ENCODE results near the gene WWTR1.

Gene WWTR1

GRCh38 chr3:149510480-149510879, 147.3 kb downstream of the WWTR1 start:
- no peaks in the 10 kb centered on the region for H3K27me3 ChIP-seq (ENCODE audit: control insufficient read depth in 5 of 5, insufficient read depth in 4 of 5, low read length in 5 of 5)
- H3K4me1 ChIP-seq (ENCODE audit: control insufficient read depth in 5 of 5, insufficient read depth in 5 of 5, low read length in 5 of 5), result peaks cover 8 to 30% (median 18%) of the 10 kb centered on the region in 5 donors
- H3K27ac ChIP-seq (ENCODE audit: low read depth, low read length), result no peak overlapping the region
- H3K9ac ChIP-seq (ENCODE audit: low read length in 5 of 5), result no peak overlapping the region
- H3K9me3 ChIP-seq (ENCODE audit: control insufficient read depth in 5 of 5, low read length in 5 of 5), result no peaks in the 10 kb centered on the region
- H3K4me3 ChIP-seq (ENCODE audit: low read depth in 1 of 5, low read length in 5 of 5), result no peak overlapping the region
- no peaks in the 10 kb centered on the region for H3K36me3 ChIP-seq (ENCODE audit: control insufficient read depth in 5 of 5, insufficient read depth in 5 of 5, low read length in 5 of 5)

- Histone ChIP-seq H3K9ac (ENCODE audit: low read length in 5 of 5) (no peak overlapping the region), H3K4me1 (ENCODE audit: control insufficient read depth in 5 of 5, insufficient read depth in 5 of 5, low read length in 5 of 5) (peaks cover 8 to 30% (median 18%) of the 10 kb centered on the region in 5 donors), H3K4me3 (ENCODE audit: low read depth in 1 of 5, low read length in 5 of 5) (no peak overlapping the region), H3K27me3 (ENCODE audit: control insufficient read depth in 5 of 5, insufficient read depth in 4 of 5, low read length in 5 of 5) (no peaks in the 10 kb centered on the region), H3K27ac (ENCODE audit: low read depth, low read length) (no peak overlapping the region), H3K9me3 (ENCODE audit: control insufficient read depth in 5 of 5, low read length in 5 of 5) (no peaks in the 10 kb centered on the region), H3K36me3 (ENCODE audit: control insufficient read depth in 5 of 5, insufficient read depth in 5 of 5, low read length in 5 of 5) (no peaks in the 10 kb centered on the region)
Measured at GRCh38 chr3:149509526-149509925, 148.3 kb downstream of the WWTR1 start.

GRCh38 chr3:149507491-149508324, 150.1 kb downstream of the WWTR1 start:
- Histone ChIP-seq H3K36me3 (ENCODE audit: control insufficient read depth in 5 of 5, insufficient read depth in 5 of 5, low read length in 5 of 5) (no peaks in the 10 kb centered on the region), H3K9me3 (ENCODE audit: control insufficient read depth in 5 of 5, low read length in 5 of 5) (no peaks in the 10 kb centered on the region), H3K27me3 (ENCODE audit: control insufficient read depth in 5 of 5, insufficient read depth in 4 of 5, low read length in 5 of 5) (no peaks in the 10 kb centered on the region), H3K27ac (ENCODE audit: low read depth, low read length) (peak overlapping the region; percentile 72), H3K4me3 (ENCODE audit: low read depth in 1 of 5, low read length in 5 of 5) (peak overlapping the region; percentile 34 to 53 (median 41)), H3K4me1 (ENCODE audit: control insufficient read depth in 5 of 5, insufficient read depth in 5 of 5, low read length in 5 of 5) (peaks cover 8 to 30% (median 18%) of the 10 kb centered on the region in 5 donors), H3K9ac (ENCODE audit: low read length in 5 of 5) (peak overlapping the region in 3 of 5 donors; percentile 1 to 41 (median 17))

- Histone ChIP-seq H3K36me3 (ENCODE audit: control insufficient read depth in 5 of 5, insufficient read depth in 5 of 5, low read length in 5 of 5) (no peaks in the 10 kb centered on the region), H3K27me3 (ENCODE audit: control insufficient read depth in 5 of 5, insufficient read depth in 4 of 5, low read length in 5 of 5) (no peaks in the 10 kb centered on the region), H3K9me3 (ENCODE audit: control insufficient read depth in 5 of 5, low read length in 5 of 5) (no peaks in the 10 kb centered on the region), H3K4me1 (ENCODE audit: control insufficient read depth in 5 of 5, insufficient read depth in 5 of 5, low read length in 5 of 5) (peaks cover 8 to 30% (median 16%) of the 10 kb centered on the region in 5 donors), H3K27ac (ENCODE audit: low read depth, low read length) (peak overlapping the region; percentile 72), H3K4me3 (ENCODE audit: low read depth in 1 of 5, low read length in 5 of 5) (peak overlapping the region in 3 of 5 donors; percentile 41 to 53 (median 47)), H3K9ac (ENCODE audit: low read length in 5 of 5) (peak overlapping the region in 2 of 5 donors; percentile 1 to 41)
Measured at GRCh38 chr3:149506965-149507364, 150.9 kb downstream of the WWTR1 start.

GRCh38 chr3:149506540-149506939, 151.3 kb downstream of the WWTR1 start:
- H3K4me3 ChIP-seq (ENCODE audit: low read depth in 1 of 5, low read length in 5 of 5), result no peak overlapping the region
- no peak overlapping the region for H3K9ac ChIP-seq (ENCODE audit: low read length in 5 of 5)
- no peaks in the 10 kb centered on the region for H3K27me3 ChIP-seq (ENCODE audit: control insufficient read depth in 5 of 5, insufficient read depth in 4 of 5, low read length in 5 of 5)
- H3K27ac ChIP-seq (ENCODE audit: low read depth, low read length), result no peak overlapping the region
- H3K9me3 ChIP-seq (ENCODE audit: control insufficient read depth in 5 of 5, low read length in 5 of 5), result no peaks in the 10 kb centered on the region
- peaks cover 8 to 34% (median 16%) of the 10 kb centered on the region in 5 donors for H3K4me1 ChIP-seq (ENCODE audit: control insufficient read depth in 5 of 5, insufficient read depth in 5 of 5, low read length in 5 of 5)
- no peaks in the 10 kb centered on the region for H3K36me3 ChIP-seq (ENCODE audit: control insufficient read depth in 5 of 5, insufficient read depth in 5 of 5, low read length in 5 of 5)

GRCh38 chr3:149502438-149502837, 155.4 kb downstream of the WWTR1 start:
- H3K27ac ChIP-seq (ENCODE audit: low read depth, low read length), result no peak overlapping the region
- H3K36me3 ChIP-seq (ENCODE audit: control insufficient read depth in 5 of 5, insufficient read depth in 5 of 5, low read length in 5 of 5), result no peaks in the 10 kb centered on the region
- H3K4me3 ChIP-seq (ENCODE audit: low read depth in 1 of 5, low read length in 5 of 5), result no peak overlapping the region
- peaks cover 4 to 18% (median 12%) of the 10 kb centered on the region in 5 donors for H3K4me1 ChIP-seq (ENCODE audit: control insufficient read depth in 5 of 5, insufficient read depth in 5 of 5, low read length in 5 of 5)
- no peaks in the 10 kb centered on the region for H3K9me3 ChIP-seq (ENCODE audit: control insufficient read depth in 5 of 5, low read length in 5 of 5)
- H3K9ac ChIP-seq (ENCODE audit: low read length in 5 of 5), result no peak overlapping the region
- H3K27me3 ChIP-seq (ENCODE audit: control insufficient read depth in 5 of 5, insufficient read depth in 4 of 5, low read length in 5 of 5), result no peaks in the 10 kb centered on the region

GRCh38 chr3:149501524-149501923, 156.3 kb downstream of the WWTR1 start:
- Histone ChIP-seq H3K27me3 (ENCODE audit: control insufficient read depth in 5 of 5, insufficient read depth in 4 of 5, low read length in 5 of 5) (no peaks in the 10 kb centered on the region), H3K36me3 (ENCODE audit: control insufficient read depth in 5 of 5, insufficient read depth in 5 of 5, low read length in 5 of 5) (no peaks in the 10 kb centered on the region), H3K9ac (ENCODE audit: low read length in 5 of 5) (peak overlapping the region in 1 of 5 donors; percentile 1), H3K4me1 (ENCODE audit: control insufficient read depth in 5 of 5, insufficient read depth in 5 of 5, low read length in 5 of 5) (peaks cover 0 to 12% (median 7%) of the 10 kb centered on the region in 5 donors), H3K27ac (ENCODE audit: low read depth, low read length) (peak overlapping the region; percentile 64), H3K9me3 (ENCODE audit: control insufficient read depth in 5 of 5, low read length in 5 of 5) (no peaks in the 10 kb centered on the region), H3K4me3 (ENCODE audit: low read depth in 1 of 5, low read length in 5 of 5) (no peak overlapping the region)

- no peak overlapping the region for H3K27ac ChIP-seq (ENCODE audit: low read depth, low read length)
- H3K4me3 ChIP-seq (ENCODE audit: low read depth in 1 of 5, low read length in 5 of 5), result no peak overlapping the region
- no peak overlapping the region for H3K9ac ChIP-seq (ENCODE audit: low read length in 5 of 5)
- H3K4me1 ChIP-seq (ENCODE audit: control insufficient read depth in 5 of 5, insufficient read depth in 5 of 5, low read length in 5 of 5), result peaks cover 0 to 25% (median 18%) of the 10 kb centered on the region in 5 donors
- H3K9me3 ChIP-seq (ENCODE audit: control insufficient read depth in 5 of 5, low read length in 5 of 5), result no peaks in the 10 kb centered on the region
- peaks cover 0 to 2% (median 0%) of the 10 kb centered on the region in 5 donors for H3K27me3 ChIP-seq (ENCODE audit: control insufficient read depth in 5 of 5, insufficient read depth in 4 of 5, low read length in 5 of 5)
- H3K36me3 ChIP-seq (ENCODE audit: control insufficient read depth in 5 of 5, insufficient read depth in 5 of 5, low read length in 5 of 5), result no peaks in the 10 kb centered on the region
Measured at GRCh38 chr3:149497966-149498670, 159.7 kb downstream of the WWTR1 start.

GRCh38 chr3:149496891-149497290, 160.9 kb downstream of the WWTR1 start:
- H3K9me3 ChIP-seq (ENCODE audit: control insufficient read depth in 5 of 5, low read length in 5 of 5), result no peaks in the 10 kb centered on the region
- no peak overlapping the region for H3K4me3 ChIP-seq (ENCODE audit: low read depth in 1 of 5, low read length in 5 of 5)
- peaks cover 0 to 24% (median 17%) of the 10 kb centered on the region in 5 donors for H3K4me1 ChIP-seq (ENCODE audit: control insufficient read depth in 5 of 5, insufficient read depth in 5 of 5, low read length in 5 of 5)
- no peak overlapping the region for H3K27ac ChIP-seq (ENCODE audit: low read depth, low read length)
- peaks cover 0 to 2% (median 0%) of the 10 kb centered on the region in 5 donors for H3K27me3 ChIP-seq (ENCODE audit: control insufficient read depth in 5 of 5, insufficient read depth in 4 of 5, low read length in 5 of 5)
- H3K36me3 ChIP-seq (ENCODE audit: control insufficient read depth in 5 of 5, insufficient read depth in 5 of 5, low read length in 5 of 5), result no peaks in the 10 kb centered on the region
- H3K9ac ChIP-seq (ENCODE audit: low read length in 5 of 5), result no peak overlapping the region

- Histone ChIP-seq H3K27me3 (ENCODE audit: control insufficient read depth in 5 of 5, insufficient read depth in 4 of 5, low read length in 5 of 5) (peaks cover 0 to 2% (median 0%) of the 10 kb centered on the region in 5 donors), H3K9me3 (ENCODE audit: control insufficient read depth in 5 of 5, low read length in 5 of 5) (no peaks in the 10 kb centered on the region), H3K4me1 (ENCODE audit: control insufficient read depth in 5 of 5, insufficient read depth in 5 of 5, low read length in 5 of 5) (peaks cover 0 to 16% (median 10%) of the 10 kb centered on the region in 5 donors), H3K4me3 (ENCODE audit: low read depth in 1 of 5, low read length in 5 of 5) (no peak overlapping the region), H3K36me3 (ENCODE audit: control insufficient read depth in 5 of 5, insufficient read depth in 5 of 5, low read length in 5 of 5) (no peaks in the 10 kb centered on the region), H3K27ac (ENCODE audit: low read depth, low read length) (peak overlapping the region; percentile 70), H3K9ac (ENCODE audit: low read length in 5 of 5) (no peak overlapping the region)
Measured at GRCh38 chr3:149495581-149496125, 162.2 kb downstream of the WWTR1 start.

Data from subcutaneous abdominal adipose tissue (tissue), 5 donors.